Adrenal gland (tissue), 5 donors: Measurements from ENCODE around the gene GALNT16.

Experiments used
- CTCF ChIP-seq, 6 experiments: fragments of 450-650 bp in 4 of 6; fragments of 200-600 bp in 2 of 6; sonication (generic) in 1 of 6; IDR thresholded peaks; 1 replicate in 5 of 6; 2 replicates in 1 of 6; pipeline versions ENCODE4 v1.5.1 to v1.8.0; 2016 to 2021; ENCODE audit warnings: antibody characterized with exemption in 6 of 6, mild to moderate bottlenecking in 2 of 6, moderate library complexity in 1 of 6
- POLR2A ChIP-seq, 2 donors: fragments of 450-650 bp; IDR thresholded peaks; one replicate each; pipeline ENCODE4 v1.6.1; 2017; ENCODE audit warnings: antibody characterized with exemption in 2 of 2, mild to moderate bottlenecking in 2 of 2, moderate library complexity in 1 of 2
- donor health status: DM: no; HTN: no; CAD: no.

DNA sequence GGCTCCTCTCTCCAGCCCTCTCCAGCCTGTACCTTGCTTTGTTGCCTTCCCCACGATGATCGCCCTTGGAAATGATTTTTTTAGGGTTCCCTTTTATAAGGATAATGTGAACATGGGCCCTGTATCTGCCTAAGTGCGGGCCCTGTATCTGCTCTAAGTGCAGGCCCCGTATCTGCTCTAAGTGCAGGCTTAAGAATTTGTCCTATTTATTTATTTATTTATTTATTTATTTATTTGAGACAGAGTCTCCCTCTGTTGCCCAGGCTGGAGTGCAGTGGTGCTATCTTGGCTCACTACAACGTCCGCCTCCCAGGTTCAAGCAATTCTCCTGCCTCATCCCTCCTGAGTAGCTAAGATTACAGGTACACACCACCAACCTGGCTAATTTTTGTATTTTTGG is 22.5 kb downstream of the GALNT16 start:
- no peak for TF ChIP-seq CTCF (IDR thresholded peaks at IDR 0.05)
- no peak for TF ChIP-seq POLR2A (IDR thresholded peaks at IDR 0.05)
